Loucy (cell line): Measurements from ENCODE around the gene BMPER.

Source experiments
- H2AFZ ChIP-seq: fragments of 200-600 bp; sonication (generic); 2 replicates; pipeline ENCODE4 v1.6.0; 2016; ENCODE audit warnings: antibody characterized with exemption, mild to moderate bottlenecking, low read length, moderate library complexity
- H3F3A ChIP-seq: fragments of 200-600 bp; 2 replicates; pipeline ENCODE4 v1.6.0; 2016; ENCODE audit warnings: antibody characterized with exemption, low read depth, mild to moderate bottlenecking
- H3K27me3 ChIP-seq: fragments of 200-600 bp; sonication (generic); 2 replicates; pipeline ENCODE4 v1.6.1; 2014; ENCODE audit warnings: low read length, mild to moderate bottlenecking; ENCODE audit not compliant: insufficient read depth, poor library complexity, severe bottlenecking
- H3K36me3 ChIP-seq: fragments of 200-600 bp; sonication (generic); 2 replicates; pipeline ENCODE4 v1.6.1; 2016; ENCODE audit warnings: low read length; ENCODE audit not compliant: insufficient read depth
- H3K4me1 ChIP-seq: fragments of 200-600 bp; sonication (generic); 2 replicates; pipeline ENCODE4 v1.5.1; 2014; ENCODE audit warnings: low read length, mild to moderate bottlenecking; ENCODE audit not compliant: insufficient read depth, poor library complexity, severe bottlenecking
- H3K4me2 ChIP-seq: fragments of 200-600 bp; sonication (generic); 2 replicates; pipeline ENCODE4 v1.6.0; 2014; ENCODE audit warnings: antibody characterized with exemption, low read length, low read depth, mild to moderate bottlenecking; ENCODE audit not compliant: poor library complexity, severe bottlenecking
- H3K4me3 ChIP-seq: fragments of 200-600 bp; sonication (generic); 2 replicates; pipeline ENCODE4 v1.5.1; 2014; ENCODE audit warnings: low read length, mild to moderate bottlenecking, mixed read lengths; ENCODE audit not compliant: poor library complexity, severe bottlenecking
- H3K79me2 ChIP-seq: fragments of 200-600 bp; sonication (generic); 2 replicates; pipeline ENCODE4 v1.6.1; 2014; ENCODE audit warnings: low read length; ENCODE audit not compliant: insufficient read depth
- H3K9ac ChIP-seq: fragments of 200-600 bp; sonication (generic); 2 replicates; pipeline ENCODE4 v1.6.0; 2014; ENCODE audit warnings: mild to moderate bottlenecking, low read depth, low read length, moderate library complexity; ENCODE audit not compliant: poor library complexity, severe bottlenecking
- H3K9me2 ChIP-seq: fragments of 200-600 bp; sonication (generic); replicated peaks from 2 replicates; pipeline ENCODE4 v1.6.1; 2016; ENCODE audit warnings: low read depth, low read length, mixed read lengths
- H3K9me3 ChIP-seq: fragments of 200-600 bp; sonication (generic); 2 replicates; pipeline ENCODE4 v1.6.1; 2014; ENCODE audit warnings: mild to moderate bottlenecking, antibody characterized with exemption, low read length, low read depth; ENCODE audit not compliant: insufficient read depth
- H4K20me1 ChIP-seq: fragments of 200-600 bp; sonication (generic); 2 replicates; pipeline ENCODE4 v1.6.0; 2014; ENCODE audit warnings: antibody characterized with exemption, low read length, mild to moderate bottlenecking; ENCODE audit not compliant: insufficient read depth, poor library complexity, severe bottlenecking
- CTCF ChIP-seq: fragments of 200-600 bp; sonication (generic); conservative IDR thresholded peaks from 2 replicates; pipeline ENCODE4 v1.5.1; 2014; ENCODE audit warnings: mild to moderate bottlenecking, antibody characterized with exemption, low read length
- EZH2phosphoT487 ChIP-seq: fragments of 200-600 bp; IDR thresholded peaks from 2 replicates; pipeline ENCODE4 v1.6.1; 2018; ENCODE audit warnings: antibody characterized with exemption, mild to moderate bottlenecking, moderate library complexity, borderline replicate concordance

Gene BMPER

DNA sequence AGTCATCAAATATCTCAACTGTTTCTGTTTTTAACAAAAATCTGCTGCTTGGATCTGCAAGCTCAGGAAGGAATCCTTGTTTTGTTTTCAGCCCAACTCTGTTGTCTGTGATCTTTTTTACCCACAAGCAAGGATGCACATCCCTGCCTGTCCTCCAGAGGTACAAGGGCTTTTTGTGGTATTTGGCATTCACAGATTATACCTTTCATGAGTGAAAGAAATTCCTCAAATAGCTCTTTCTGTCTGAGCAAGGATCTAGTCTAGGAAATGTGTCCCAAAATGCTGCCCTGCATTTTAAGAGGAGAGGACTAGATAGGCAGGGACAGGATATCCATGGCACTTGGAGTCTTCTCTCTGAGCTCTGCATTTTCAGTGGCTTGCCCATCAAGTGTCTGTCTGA is 151.8 kb downstream of the BMPER start:
- no peaks in the 10 kb centered on the region for H3K79me2 ChIP-seq
- H3K9ac ChIP-seq = no peak overlapping the region
- H3K27me3 ChIP-seq = no peaks in the 10 kb centered on the region
- no peaks in the 10 kb centered on the region for H3K36me3 ChIP-seq
- H3K4me1 ChIP-seq = no peaks in the 10 kb centered on the region
- H3K9me3 ChIP-seq = no peaks in the 10 kb centered on the region
- H3K4me2 ChIP-seq = no peak overlapping the region
- no peaks in the 10 kb centered on the region for H3F3A ChIP-seq
- H4K20me1 ChIP-seq = no peaks in the 10 kb centered on the region
- TF ChIP-seq CTCF (no peak), EZH2phosphoT487 (no peak)
- no peak overlapping the region for H3K4me3 ChIP-seq
- H2AFZ ChIP-seq = no peak overlapping the region
- H3K9me2 ChIP-seq = no peaks in the 10 kb centered on the region

DNA sequence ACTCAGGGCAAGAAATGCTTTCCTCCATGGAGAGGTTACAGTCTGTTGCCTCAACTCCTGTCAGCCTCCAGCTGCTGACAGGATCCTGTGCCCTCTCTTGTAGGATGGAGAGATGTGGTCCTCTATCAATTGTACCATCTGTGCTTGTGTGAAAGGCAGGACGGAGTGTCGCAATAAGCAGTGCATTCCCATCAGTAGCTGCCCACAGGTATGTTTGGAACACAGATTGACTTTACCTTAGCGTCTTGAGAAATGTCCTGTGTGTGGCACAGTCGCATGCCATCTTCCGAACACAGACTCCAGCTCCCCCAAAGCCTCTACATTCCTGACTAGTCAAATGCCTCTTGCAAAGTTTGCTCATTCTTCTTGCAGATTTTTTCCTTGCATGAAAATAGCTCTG is 152.6 kb downstream of the BMPER start:
- Histone ChIP-seq H3F3A (no peaks in the 10 kb centered on the region), H2AFZ (no peak overlapping the region), H3K27me3 (no peaks in the 10 kb centered on the region), H3K9me3 (no peaks in the 10 kb centered on the region), H3K4me3 (no peak overlapping the region), H3K9me2 (no peaks in the 10 kb centered on the region), H3K79me2 (no peaks in the 10 kb centered on the region), H3K36me3 (no peaks in the 10 kb centered on the region), H3K4me2 (no peak overlapping the region), H4K20me1 (no peaks in the 10 kb centered on the region), H3K4me1 (no peaks in the 10 kb centered on the region), H3K9ac (no peak overlapping the region)
- no peak for TF ChIP-seq EZH2phosphoT487

GRCh38 chr7:34058801-34059135 is 153.4 kb downstream of the BMPER start:
- no peaks in the 10 kb centered on the region for H3K79me2 ChIP-seq
- H3K9me3 ChIP-seq = no peaks in the 10 kb centered on the region
- no peaks in the 10 kb centered on the region for H3K4me1 ChIP-seq
- no peaks in the 10 kb centered on the region for H3K27me3 ChIP-seq
- H3K9me2 ChIP-seq = no peaks in the 10 kb centered on the region
- H3K4me2 ChIP-seq = no peak overlapping the region
- no peak overlapping the region for H3K9ac ChIP-seq
- H2AFZ ChIP-seq = no peak overlapping the region
- no peaks in the 10 kb centered on the region for H3F3A ChIP-seq
- no peak overlapping the region for H3K4me3 ChIP-seq
- H4K20me1 ChIP-seq = no peaks in the 10 kb centered on the region
- no peaks in the 10 kb centered on the region for H3K36me3 ChIP-seq
- TF ChIP-seq CTCF (no peak), EZH2phosphoT487 (no peak)

GRCh38 chr7:34059136-34059828 is 153.9 kb downstream of the BMPER start:
- no peaks in the 10 kb centered on the region for H3K79me2 ChIP-seq
- no peak overlapping the region for H2AFZ ChIP-seq
- H3F3A ChIP-seq = no peaks in the 10 kb centered on the region
- no peaks in the 10 kb centered on the region for H3K9me3 ChIP-seq
- no peaks in the 10 kb centered on the region for H3K9me2 ChIP-seq
- H3K9ac ChIP-seq = no peak overlapping the region
- no peak overlapping the region for H3K4me3 ChIP-seq
- H3K4me1 ChIP-seq = no peaks in the 10 kb centered on the region
- no peaks in the 10 kb centered on the region for H3K36me3 ChIP-seq
- TF ChIP-seq EZH2phosphoT487 (no peak), CTCF (no peak)
- H3K27me3 ChIP-seq = no peaks in the 10 kb centered on the region
- H4K20me1 ChIP-seq = no peaks in the 10 kb centered on the region
- no peak overlapping the region for H3K4me2 ChIP-seq
